Spleen (tissue), 7 donors: Measurements from ENCODE around the gene NSMCE4A.
"Not testable (repeated sequence)": the region's sequence is repeated elsewhere in the genome, so short reads cannot be mapped to it uniquely, and the experiment has no call there.

Experiments
- CTCF ChIP-seq, 11 experiments: fragments of 200-600 bp in 7 of 11; fragments of 450-650 bp in 4 of 11; sonication (generic) in 4 of 11; IDR thresholded peaks in 8 of 11; conservative IDR thresholded peaks in 3 of 11; 1 replicate in 7 of 11; 2 replicates in 4 of 11; pipeline versions ENCODE4 v1.4.0 to v1.8.0; 2016 to 2021; ENCODE audit warnings: antibody characterized with exemption in 11 of 11, inconsistent platforms in 4 of 11, mild to moderate bottlenecking in 1 of 11
- POLR2A ChIP-seq, 3 donors: fragments of 450-650 bp; IDR thresholded peaks; one replicate each; pipeline ENCODE4 v1.5.1; 2017; ENCODE audit warnings: antibody characterized with exemption in 3 of 3, mild to moderate bottlenecking in 1 of 3
- POLR2AphosphoS5 ChIP-seq, 3 donors: sonication (generic); formaldehyde crosslinking; IDR thresholded peaks; one replicate each; pipeline ENCODE4 v1.5.1; 2017; ENCODE audit warnings: antibody characterized with exemption in 3 of 3
- donor health status: DM: no; HTN: no; CAD: no; lungs with moderate emphysema.
- donor health status: DM: no; HTN: no; CAD: no.
- donor health status: DM: no; HTN: no; CAD: no.

GRCh38 chr10:121991727-121992126, 16.7 kb upstream of the NSMCE4A start:
- TF ChIP-seq CTCF (IDR thresholded peaks at IDR 0.05 in 8 of 11, conservative IDR thresholded peaks at IDR 0.05 in 3 of 11); POLR2A (IDR thresholded peaks at IDR 0.05); POLR2AphosphoS5 (IDR thresholded peaks at IDR 0.05): not testable (repeated sequence)
